ENCODE data around the gene CLDN22. TPM values are rescaled to one million over a fixed set of nuclear protein-coding genes. Genes with fewer than 3 reads are reported as not detected.

CLDN22 gene
- total and polyA plus RNA-seq, 9 of the 15 experiments (the other 6 are each of a cell fraction or from before 2014, with no cell fraction given), result 0.21 TPM; not detected in 8

GRCh38 chr4:183320211-183321059, at the start of gene CLDN22 (continued):
- no peak for TF ChIP-seq ZNF140 (CRISPR knock-in tag; IDR thresholded peaks at IDR 0.05)

GRCh38 chr4:183369073-183369472, 49.0 kb upstream of the CLDN22 start:
- WGBS (ENCODE audit: insufficient coverage, low coverage, missing lambda C conversion rate), result 49% methylated on average over 8 of the region's 8 CpGs
- no peak overlapping the region for H3K4me3 ChIP-seq
- peaks cover under 1 to 5% of the 10 kb centered on the region in 2 experiments; a peak in 3 of 5 replicates for H3K4me1 ChIP-seq (replicated peaks in 1 of 2; ENCODE audit: control insufficient read depth in 2 of 2, insufficient read depth in 2 of 2, low read length in 2 of 2)
- no peaks in the 10 kb centered on the region for H3K27me3 ChIP-seq (ENCODE audit: control insufficient read depth in 2 of 2, insufficient read depth in 2 of 2, low read length in 2 of 2)
- no peak for FAIRE-seq
- CTCF ChIA-PET (ENCODE audit: low intra/inter-chr PET ratio), result no interaction called here
- H3K4me2 ChIP-seq (ENCODE audit: insufficient read depth, low read length), result no peak overlapping the region
- no peak overlapping the region for H3K27ac ChIP-seq (ENCODE audit: extremely low read depth, low read depth, low read length)
- H3K9me1 ChIP-seq (ENCODE audit: control insufficient read depth, insufficient read depth, low read length), result no peaks in the 10 kb centered on the region
- BruUV-seq (replicated peaks), result no TSS peak
- intact Hi-C loops (cut with micrococcal nuclease), result no loop called here
- H3K9me3 ChIP-seq (replicated peaks; ENCODE audit: control insufficient read depth, insufficient read depth, low read depth, low read length), result no peaks in the 10 kb centered on the region; the same call in 1 of the 2 replicates
- no peaks in the 10 kb centered on the region for H4K20me1 ChIP-seq (replicated peaks; ENCODE audit: control insufficient read depth, insufficient read depth, low read length)
- POLR2A ChIA-PET, result interaction anchor here (0.6 kb wide), 1 partner anchor 10 kb away, joined by 3 read pairs; no protein-coding TSS in a partner anchor
- H3K9ac ChIP-seq (ENCODE audit: insufficient read depth in 1 of 2, low read depth in 2 of 2, low read length in 2 of 2), result no peak overlapping the region
- no peak overlapping the region for H2AFZ ChIP-seq (ENCODE audit: low read depth, low read length)
- H3K36me3 ChIP-seq (ENCODE audit: control insufficient read depth, insufficient read depth, low read length), result no peaks in the 10 kb centered on the region
- no peak for DNase-seq (ENCODE audit: extremely low read depth in 1 of 4, low spot score in 3 of 4)
- no peak for TF ChIP-seq KLF1 (tag; IDR thresholded peaks at IDR 0.05)
- no peak for TF ChIP-seq CREB3 (tag; conservative IDR thresholded peaks at IDR 0.05; ENCODE audit: low read depth)
- no peak for TF ChIP-seq NCOA1 (IDR thresholded peaks at IDR 0.05; ENCODE audit: low read depth)
- TF ChIP-seq CHAMP1 (IDR thresholded peaks at IDR 0.05), result no peak
- no peak for TF ChIP-seq FOSL1 (tag; conservative IDR thresholded peaks at IDR 0.05)
- no peak for TF ChIP-seq DPF2 (IDR thresholded peaks at IDR 0.05)
- no peak for TF ChIP-seq REST (IDR thresholded peaks at IDR 0.05; ENCODE audit: borderline replicate concordance)
- no peak for TF ChIP-seq REST (CRISPR knock-in tag; IDR thresholded peaks at IDR 0.05; ENCODE audit: low read depth)
- no peak for ATAC-seq
- H3K79me2 ChIP-seq (ENCODE audit: control insufficient read depth, insufficient read depth, low read length), result no peaks in the 10 kb centered on the region
- in situ Hi-C loops (cut with MboI), result no loop called here

Data from K562 (cell line).